ENCODE results near the gene PPP1R14D.

Gene PPP1R14D

DNA sequence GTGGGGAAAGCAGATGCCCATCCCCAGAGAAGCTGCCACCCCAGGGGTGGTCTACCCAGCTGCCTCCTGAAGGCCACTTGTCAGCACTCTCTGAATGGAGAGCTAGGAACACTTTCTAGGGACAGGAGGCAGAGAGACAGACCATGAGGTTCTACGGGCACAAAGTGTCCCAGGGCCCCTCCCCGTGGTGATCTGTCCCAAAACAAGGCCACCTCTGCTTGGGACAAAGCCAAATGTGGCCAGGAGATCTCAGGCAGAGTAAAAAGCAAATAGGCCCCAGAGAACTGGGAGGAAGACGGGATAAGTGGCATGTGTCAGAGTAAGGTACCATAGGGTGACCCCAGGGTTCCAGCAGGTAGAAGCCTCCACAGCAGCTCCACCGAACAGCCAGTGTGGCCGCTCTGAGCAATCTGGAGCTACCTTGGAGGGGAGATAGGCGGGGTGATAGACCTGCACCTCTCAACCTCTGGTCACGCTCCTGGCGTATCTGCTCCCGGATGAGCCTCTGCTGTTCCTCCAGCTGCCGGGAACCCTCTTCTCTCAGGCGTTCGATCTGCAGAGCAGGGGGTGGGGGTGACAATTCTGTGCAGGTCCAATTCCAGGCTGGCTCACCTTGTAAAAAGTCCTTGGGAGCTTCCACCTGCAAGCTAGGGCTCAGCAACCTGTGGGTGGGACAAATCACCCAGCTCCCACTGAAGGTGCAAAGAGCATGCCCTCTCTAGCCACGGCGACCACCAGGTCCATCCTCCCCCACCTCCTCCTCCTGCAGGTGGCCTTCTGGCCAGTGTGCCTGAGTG, 52.6 kb downstream of the PPP1R14D start:
- peaks cover 64% of the 10 kb centered on the region for H3K36me3 ChIP-seq (ENCODE audit: insufficient read depth, low read length)

GRCh38 chr15:40775007-40775406, 53.5 kb downstream of the PPP1R14D start:
- Histone ChIP-seq H3K27ac (ENCODE audit: low read depth, low read length) (no peak overlapping the region), H3K4me3 (ENCODE audit: low read length) (no peak overlapping the region), H3K27me3 (ENCODE audit: insufficient read depth, low read length) (no peaks in the 10 kb centered on the region), H3K4me1 (ENCODE audit: insufficient read depth, low read length) (no peaks in the 10 kb centered on the region), H3K36me3 (ENCODE audit: insufficient read depth, low read length) (peaks cover 64% of the 10 kb centered on the region), H3K9me3 (ENCODE audit: insufficient read depth, low read depth, low read length) (no peaks in the 10 kb centered on the region), H3K9ac (ENCODE audit: low read depth, low read length) (no peak overlapping the region)
- 93% methylated on average over 10 of the region's 10 CpGs for WGBS

More for the DNA sequence above, 52.6 kb downstream of the PPP1R14D start:
- Histone ChIP-seq H3K9ac (ENCODE audit: low read depth, low read length) (no peak overlapping the region), H3K4me1 (ENCODE audit: insufficient read depth, low read length) (no peaks in the 10 kb centered on the region), H3K27ac (ENCODE audit: low read depth, low read length) (no peak overlapping the region), H3K9me3 (ENCODE audit: insufficient read depth, low read depth, low read length) (no peaks in the 10 kb centered on the region), H3K4me3 (ENCODE audit: low read length) (no peak overlapping the region), H3K27me3 (ENCODE audit: insufficient read depth, low read length) (no peaks in the 10 kb centered on the region)
- 94% methylated on average over 14 of the region's 14 CpGs for WGBS

DNA sequence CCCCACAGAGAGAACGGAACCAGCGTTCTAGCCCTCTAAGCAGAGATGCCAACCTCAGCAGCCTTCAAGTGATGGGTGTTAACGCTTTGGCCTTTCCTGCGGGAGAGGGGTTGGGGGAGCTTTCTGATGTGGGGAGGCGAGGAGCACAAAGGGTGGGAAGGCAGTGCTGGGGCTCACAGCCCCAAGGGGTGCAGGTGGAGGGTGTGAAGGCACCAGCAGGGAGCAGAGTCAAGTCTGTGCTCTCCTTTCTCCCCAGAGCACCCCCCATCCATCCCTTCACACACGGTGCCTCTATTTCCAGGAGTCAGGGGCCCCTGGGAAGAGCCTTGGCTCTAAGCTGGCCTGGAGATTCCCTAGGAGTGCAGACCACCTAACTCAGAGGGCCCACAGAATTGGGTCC, 54.6 kb downstream of the PPP1R14D start:
- Histone ChIP-seq H3K9me3 (ENCODE audit: insufficient read depth, low read depth, low read length) (no peaks in the 10 kb centered on the region), H3K4me3 (ENCODE audit: low read length) (no peak overlapping the region), H3K27me3 (ENCODE audit: insufficient read depth, low read length) (no peaks in the 10 kb centered on the region), H3K27ac (ENCODE audit: low read depth, low read length) (no peak overlapping the region), H3K36me3 (ENCODE audit: insufficient read depth, low read length) (peaks cover 57% of the 10 kb centered on the region), H3K4me1 (ENCODE audit: insufficient read depth, low read length) (no peaks in the 10 kb centered on the region), H3K9ac (ENCODE audit: low read depth, low read length) (no peak overlapping the region)
- 91% methylated on average over 6 of the region's 6 CpGs for WGBS

- H3K4me3 ChIP-seq (ENCODE audit: low read length) = no peak overlapping the region
- no peaks in the 10 kb centered on the region for H3K4me1 ChIP-seq (ENCODE audit: insufficient read depth, low read length)
- no peak overlapping the region for H3K9ac ChIP-seq (ENCODE audit: low read depth, low read length)
- no peak overlapping the region for H3K27ac ChIP-seq (ENCODE audit: low read depth, low read length)
- WGBS = 94% methylated on average over 8 of the region's 8 CpGs
- no peaks in the 10 kb centered on the region for H3K27me3 ChIP-seq (ENCODE audit: insufficient read depth, low read length)
- H3K9me3 ChIP-seq (ENCODE audit: insufficient read depth, low read depth, low read length) = no peaks in the 10 kb centered on the region
- peaks cover 53% of the 10 kb centered on the region for H3K36me3 ChIP-seq (ENCODE audit: insufficient read depth, low read length)
Observed at GRCh38 chr15:40773496-40773895, 55.0 kb downstream of the PPP1R14D start.

DNA sequence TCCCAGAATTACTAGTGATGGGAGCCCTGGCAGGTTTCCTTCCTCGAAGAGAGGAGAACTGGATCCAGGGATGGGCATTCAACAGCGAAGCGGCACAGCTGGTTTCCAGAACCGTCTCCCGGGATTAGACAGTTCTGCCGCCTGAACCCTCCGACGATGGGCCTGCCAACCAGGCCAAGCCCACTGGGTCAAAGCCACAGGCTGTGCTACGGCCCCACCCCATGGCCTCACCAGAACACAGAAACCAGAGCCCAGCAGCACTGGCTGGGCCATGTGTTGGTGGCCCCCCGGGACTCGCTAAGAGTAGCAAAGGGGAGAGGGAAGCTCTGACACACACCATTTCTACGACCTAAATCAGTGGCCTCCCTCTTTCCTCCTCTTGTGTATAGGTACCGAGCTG, 56.5 kb downstream of the PPP1R14D start:
- no peaks in the 10 kb centered on the region for H3K27me3 ChIP-seq (ENCODE audit: insufficient read depth, low read length)
- no peak overlapping the region for H3K9ac ChIP-seq (ENCODE audit: low read depth, low read length)
- 96% methylated on average over 12 of the region's 13 CpGs for WGBS
- no peak overlapping the region for H3K27ac ChIP-seq (ENCODE audit: low read depth, low read length)
- peaks cover 8% of the 10 kb centered on the region; the same call in 1 of the 2 replicates for H3K4me1 ChIP-seq (ENCODE audit: insufficient read depth, low read length)
- no peak overlapping the region for H3K4me3 ChIP-seq (ENCODE audit: low read length)
- peaks cover 49% of the 10 kb centered on the region for H3K36me3 ChIP-seq (ENCODE audit: insufficient read depth, low read length)
- H3K9me3 ChIP-seq (ENCODE audit: insufficient read depth, low read depth, low read length) = no peaks in the 10 kb centered on the region

DNA sequence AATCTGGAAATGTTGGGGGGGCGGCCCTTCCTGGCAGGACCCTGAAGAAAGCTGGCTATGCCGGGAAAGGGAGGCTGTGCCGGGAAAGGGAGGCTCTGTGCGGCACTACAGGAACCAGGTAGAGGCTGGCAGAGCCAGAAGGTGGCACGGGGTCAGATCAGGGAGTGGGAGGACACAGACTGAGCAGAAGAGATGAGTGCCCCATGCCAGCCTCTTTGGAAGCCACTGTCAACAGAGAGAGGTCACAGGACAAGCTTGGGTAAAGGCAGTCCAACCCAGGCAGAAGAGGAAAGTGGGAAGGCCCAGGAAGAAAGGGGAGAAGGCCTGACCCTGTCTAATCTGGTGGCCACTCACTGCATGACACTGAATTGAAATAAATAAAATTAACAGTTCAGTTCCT, 57.3 kb downstream of the PPP1R14D start:
- Histone ChIP-seq H3K27ac (ENCODE audit: low read depth, low read length) (no peak overlapping the region), H3K4me3 (ENCODE audit: low read length) (no peak overlapping the region), H3K27me3 (ENCODE audit: insufficient read depth, low read length) (no peaks in the 10 kb centered on the region), H3K36me3 (ENCODE audit: insufficient read depth, low read length) (peaks cover 41% of the 10 kb centered on the region), H3K9ac (ENCODE audit: low read depth, low read length) (no peak overlapping the region), H3K4me1 (ENCODE audit: insufficient read depth, low read length) (peaks cover 16% of the 10 kb centered on the region; the same call in 1 of the 2 replicates), H3K9me3 (ENCODE audit: insufficient read depth, low read depth, low read length) (no peaks in the 10 kb centered on the region)
- WGBS = 91% methylated on average over 5 of the region's 5 CpGs

DNA sequence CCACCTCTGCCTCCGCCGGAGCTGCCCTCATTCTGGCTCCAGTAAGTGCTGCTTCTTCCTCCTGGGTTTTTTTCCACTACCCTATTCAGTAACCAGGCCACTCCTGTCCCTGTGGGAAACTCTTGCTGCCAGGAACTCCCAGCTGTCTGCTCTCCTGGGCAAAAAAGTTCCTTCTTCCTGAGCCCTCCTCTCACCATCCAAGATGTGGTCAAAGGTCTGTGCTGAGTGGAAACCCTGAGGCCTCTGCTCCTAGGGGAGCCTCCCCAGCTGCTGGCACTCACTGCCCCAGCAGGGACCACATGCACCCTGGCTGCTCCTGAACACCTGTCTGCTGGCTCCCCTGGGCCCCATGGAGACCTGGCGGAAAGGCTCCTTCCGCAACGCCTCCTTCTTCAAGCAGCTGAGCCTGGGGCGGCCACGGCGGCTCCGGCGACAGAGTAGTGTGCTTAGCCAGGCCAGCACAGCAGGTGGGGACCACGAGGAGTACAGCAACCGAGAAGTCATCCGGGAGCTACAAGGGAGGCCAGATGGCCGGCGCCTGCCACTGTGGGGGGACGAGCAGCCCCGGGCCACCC, 58.3 kb downstream of the PPP1R14D start:
- Histone ChIP-seq H3K4me1 (ENCODE audit: insufficient read depth, low read length) (peaks cover 25% of the 10 kb centered on the region), H3K9me3 (ENCODE audit: insufficient read depth, low read depth, low read length) (no peaks in the 10 kb centered on the region), H3K27ac (ENCODE audit: low read depth, low read length) (no peak overlapping the region), H3K27me3 (ENCODE audit: insufficient read depth, low read length) (no peaks in the 10 kb centered on the region), H3K9ac (ENCODE audit: low read depth, low read length) (no peak overlapping the region), H3K36me3 (ENCODE audit: insufficient read depth, low read length) (peaks cover 31% of the 10 kb centered on the region), H3K4me3 (ENCODE audit: low read length) (no peak overlapping the region)
- WGBS = 89% methylated on average over 17 of the region's 17 CpGs

GRCh38 chr15:40769274-40770146, 59.0 kb downstream of the PPP1R14D start, which contains the start of gene C15orf62:
Gene C15orf62 (plus strand): TSS chr15:40769980. CDS start chr15:40770496, 516 bp downstream.
- Histone ChIP-seq H3K36me3 (ENCODE audit: insufficient read depth, low read length) (peaks cover 24% of the 10 kb centered on the region), H3K4me1 (ENCODE audit: insufficient read depth, low read length) (peaks cover 32% of the 10 kb centered on the region), H3K4me3 (ENCODE audit: low read length) (no peak within 1 kb of the TSS), H3K9me3 (ENCODE audit: insufficient read depth, low read depth, low read length) (no peaks in the 10 kb centered on the region), H3K27me3 (ENCODE audit: insufficient read depth, low read length) (peaks cover 5% of the 10 kb centered on the region; the same call in 1 of the 2 replicates), H3K27ac (ENCODE audit: low read depth, low read length) (no peak within 1 kb of the TSS; the same call in 1 of the 2 replicates), H3K9ac (ENCODE audit: low read depth, low read length) (no peak within 1 kb of the TSS)
- 87% methylated on average over 28 of the region's 28 CpGs for WGBS

GRCh38 chr15:40768521-40769273, 59.8 kb downstream of the PPP1R14D start:
- Histone ChIP-seq H3K9ac (ENCODE audit: low read depth, low read length) (no peak overlapping the region), H3K36me3 (ENCODE audit: insufficient read depth, low read length) (peaks cover 15% of the 10 kb centered on the region), H3K9me3 (ENCODE audit: insufficient read depth, low read depth, low read length) (no peaks in the 10 kb centered on the region), H3K4me1 (ENCODE audit: insufficient read depth, low read length) (peaks cover 32% of the 10 kb centered on the region), H3K27me3 (ENCODE audit: insufficient read depth, low read length) (peaks cover 10% of the 10 kb centered on the region; the same call in 1 of the 2 replicates), H3K4me3 (ENCODE audit: low read length) (no peak overlapping the region), H3K27ac (ENCODE audit: low read depth, low read length) (no peak overlapping the region)
- WGBS = 92% methylated on average over 21 of the region's 21 CpGs

DNA sequence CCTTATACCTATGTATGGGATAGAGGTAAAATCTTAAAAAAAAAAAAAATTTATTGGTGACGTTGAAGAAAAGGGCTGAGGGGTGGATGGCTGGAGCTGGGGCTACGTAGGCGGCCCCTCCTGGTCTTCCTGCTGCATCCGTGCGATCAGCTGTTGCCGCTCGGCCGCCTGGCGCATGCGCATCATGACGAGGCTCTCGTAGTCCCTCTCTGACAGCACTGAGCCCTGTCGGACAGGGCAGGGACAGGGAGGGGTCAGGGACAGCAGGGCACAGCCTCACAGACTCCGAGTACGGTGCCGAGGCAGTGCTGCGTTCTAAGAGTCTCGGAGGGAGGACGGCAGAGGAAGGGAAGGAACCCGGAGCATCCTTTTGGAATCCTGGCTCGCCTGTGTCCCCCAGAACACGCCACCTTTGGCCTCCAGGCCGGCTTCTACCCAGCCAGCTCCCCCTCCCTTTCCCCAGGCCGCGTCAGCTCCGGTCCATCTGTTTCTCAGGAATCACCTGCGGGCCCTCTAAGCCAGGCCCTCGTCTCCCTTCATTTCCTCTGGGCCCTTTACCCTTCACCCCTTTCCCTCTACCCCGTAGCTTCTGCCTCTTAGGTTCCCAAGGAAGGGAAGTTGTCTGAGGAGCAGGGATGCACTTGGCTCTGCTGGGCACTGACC, 60.5 kb downstream of the PPP1R14D start:
- H3K9ac ChIP-seq (ENCODE audit: low read depth, low read length) = no peak overlapping the region
- H3K27ac ChIP-seq (ENCODE audit: low read depth, low read length) = no peak overlapping the region
- peaks cover 17% of the 10 kb centered on the region; the same call in 1 of the 2 replicates for H3K27me3 ChIP-seq (ENCODE audit: insufficient read depth, low read length)
- 92% methylated on average over 29 of the region's 29 CpGs for WGBS
- H3K36me3 ChIP-seq (ENCODE audit: insufficient read depth, low read length) = 0 out of 2 replicates have a peak, but pooled peaks cover 9% of the 10 kb centered on the region
- H3K4me3 ChIP-seq (ENCODE audit: low read length) = no peak overlapping the region
- peaks cover 32% of the 10 kb centered on the region for H3K4me1 ChIP-seq (ENCODE audit: insufficient read depth, low read length)
- H3K9me3 ChIP-seq (ENCODE audit: insufficient read depth, low read depth, low read length) = no peaks in the 10 kb centered on the region
